Lower leg skin (tissue), 3 donors: ENCODE measurements around the gene CTSZ.

Experiments used
- POLR2A ChIP-seq, 2 donors: fragments of 450-650 bp; IDR thresholded peaks; one replicate each; pipeline ENCODE4 v1.6.1; 2016 to 2017; ENCODE audit warnings: antibody characterized with exemption in 2 of 2, mild to moderate bottlenecking in 1 of 2, moderate library complexity in 1 of 2
- TF ChIP-seq, protein P1 (sequence below), 3 donors: fragments of 450-650 bp; IDR thresholded peaks; one replicate each; pipeline ENCODE4 v1.5.1; 2016; ENCODE audit warnings: antibody characterized with exemption in 3 of 3, mild to moderate bottlenecking in 3 of 3, moderate library complexity in 2 of 3

DNA sequence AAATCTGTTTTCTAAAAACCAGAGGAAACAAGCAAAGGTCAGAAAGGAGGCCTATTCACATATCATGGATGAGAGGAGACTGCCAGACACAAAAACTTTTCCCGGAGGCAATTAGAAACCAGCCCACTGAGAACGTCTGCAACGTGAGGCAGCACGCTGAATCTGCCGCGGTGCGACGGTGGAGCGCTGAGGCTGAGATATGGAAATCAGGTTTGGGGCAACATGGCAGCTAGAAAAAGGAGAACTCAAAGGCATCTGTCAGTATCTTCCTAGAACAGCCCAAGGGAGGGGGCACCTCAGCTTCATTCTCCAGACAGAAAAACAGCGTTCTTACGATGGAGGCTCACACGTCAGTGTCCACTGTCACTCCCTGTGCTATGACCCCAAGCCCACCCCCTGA is 30.3 kb upstream of the CTSZ start:
- TF ChIP-seq, protein P1, sequence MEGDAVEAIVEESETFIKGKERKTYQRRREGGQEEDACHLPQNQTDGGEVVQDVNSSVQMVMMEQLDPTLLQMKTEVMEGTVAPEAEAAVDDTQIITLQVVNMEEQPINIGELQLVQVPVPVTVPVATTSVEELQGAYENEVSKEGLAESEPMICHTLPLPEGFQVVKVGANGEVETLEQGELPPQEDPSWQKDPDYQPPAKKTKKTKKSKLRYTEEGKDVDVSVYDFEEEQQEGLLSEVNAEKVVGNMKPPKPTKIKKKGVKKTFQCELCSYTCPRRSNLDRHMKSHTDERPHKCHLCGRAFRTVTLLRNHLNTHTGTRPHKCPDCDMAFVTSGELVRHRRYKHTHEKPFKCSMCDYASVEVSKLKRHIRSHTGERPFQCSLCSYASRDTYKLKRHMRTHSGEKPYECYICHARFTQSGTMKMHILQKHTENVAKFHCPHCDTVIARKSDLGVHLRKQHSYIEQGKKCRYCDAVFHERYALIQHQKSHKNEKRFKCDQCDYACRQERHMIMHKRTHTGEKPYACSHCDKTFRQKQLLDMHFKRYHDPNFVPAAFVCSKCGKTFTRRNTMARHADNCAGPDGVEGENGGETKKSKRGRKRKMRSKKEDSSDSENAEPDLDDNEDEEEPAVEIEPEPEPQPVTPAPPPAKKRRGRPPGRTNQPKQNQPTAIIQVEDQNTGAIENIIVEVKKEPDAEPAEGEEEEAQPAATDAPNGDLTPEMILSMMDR (IDR thresholded peaks at IDR 0.05): no peak
- no peak for TF ChIP-seq POLR2A (IDR thresholded peaks at IDR 0.05)
